ENCODE results near the gene PHF1.

- TF ChIP-seq EP300 (IDR thresholded peaks at IDR 0.05) (no peak), CTCF (IDR thresholded peaks at IDR 0.05) (peak in 2 of 5 experiments; percentile 6 to 40), POLR2A (IDR thresholded peaks at IDR 0.05) (no peak)
These were observed 3.6 kb upstream of the PHF1 start for GRCh38 chr6:33407132-33407718.

Data from tibial nerve (tissue), 4 donors.